HL-60 (cell line): Measurements from ENCODE around the gene BMP7.
"Not testable (repeated sequence)": the region's sequence is repeated elsewhere in the genome, so short reads cannot be mapped to it uniquely, and the experiment has no call there.

Experiments
- DNase-seq, 2 experiments: peaks; one replicate each; pipeline ENCODE4 v3.0.0-alpha.2; 2010 to 2020; ENCODE audit warnings: low read depth in 1 of 2, low spot score in 1 of 2
- H3K27ac ChIP-seq: fragments of 250-450 bp; sonication (Bioruptor Pico); replicated peaks from 2 replicates; pipeline ENCODE4 v1.5.1; 2020; ENCODE audit warnings: mild to moderate bottlenecking, moderate library complexity
- H3K27me3 ChIP-seq: fragments of 250-450 bp; sonication (Bioruptor Pico); 2 replicates; pipeline ENCODE4 v1.5.1; 2021; ENCODE audit warnings: mild to moderate bottlenecking, moderate library complexity; ENCODE audit not compliant: insufficient read depth, poor library complexity, severe bottlenecking
- H3K4me3 ChIP-seq: replicated peaks from 2 replicates; pipeline ENCODE4 v1.5.1; 2011; ENCODE audit warnings: mild to moderate bottlenecking, control low read depth, low read length; ENCODE audit not compliant: insufficient read depth
- GABPA ChIP-seq: IDR thresholded peaks from 2 replicates; pipeline ENCODE4 v1.6.1; 2012; ENCODE audit warnings: low read depth
- POLR2AphosphoS5 ChIP-seq: IDR thresholded peaks from 2 replicates; pipeline ENCODE4 v1.6.1; 2012; ENCODE audit warnings: low read depth
- SPI1 ChIP-seq: IDR thresholded peaks from 2 replicates; pipeline ENCODE4 v1.6.1; 2012; ENCODE audit warnings: low read depth, mild to moderate bottlenecking, borderline replicate concordance
- TF ChIP-seq, protein P1 (sequence below): IDR thresholded peaks from 2 replicates; pipeline ENCODE4 v1.6.1; 2012; ENCODE audit warnings: low read depth; ENCODE audit not compliant: insufficient replicate concordance
- TF ChIP-seq, protein P2 (sequence below): IDR thresholded peaks from one replicate; pipeline ENCODE4 v1.5.1; 2011; ENCODE audit warnings: low read length, control low read depth, inconsistent platforms; ENCODE audit not compliant: insufficient read depth

BMP7 gene

DNA sequence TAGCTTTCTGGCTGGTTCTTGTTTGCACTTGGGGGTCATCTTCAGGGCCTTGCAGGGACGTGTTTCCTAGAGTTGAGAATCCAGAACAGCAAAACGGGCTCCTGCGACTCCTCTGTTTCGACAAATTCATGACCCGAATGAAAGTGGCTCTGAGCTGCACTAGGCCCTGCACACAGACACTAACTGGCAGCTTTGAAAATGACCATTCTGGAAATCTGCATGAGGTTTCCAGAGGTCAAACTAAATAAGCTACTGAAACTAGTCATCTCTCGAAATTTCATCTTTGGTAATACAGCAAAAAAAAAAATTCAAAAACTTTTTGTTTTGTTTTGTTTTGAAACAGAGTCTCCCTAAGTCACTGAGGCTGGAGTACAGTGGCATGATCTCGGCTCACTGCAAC lies 15.5 kb upstream of the BMP7 start:
- Histone ChIP-seq H3K4me3 (no peak overlapping the region), H3K27me3 (peaks cover 12% of the 10 kb centered on the region), H3K27ac (no peak overlapping the region)
- TF ChIP-seq, protein P1, sequence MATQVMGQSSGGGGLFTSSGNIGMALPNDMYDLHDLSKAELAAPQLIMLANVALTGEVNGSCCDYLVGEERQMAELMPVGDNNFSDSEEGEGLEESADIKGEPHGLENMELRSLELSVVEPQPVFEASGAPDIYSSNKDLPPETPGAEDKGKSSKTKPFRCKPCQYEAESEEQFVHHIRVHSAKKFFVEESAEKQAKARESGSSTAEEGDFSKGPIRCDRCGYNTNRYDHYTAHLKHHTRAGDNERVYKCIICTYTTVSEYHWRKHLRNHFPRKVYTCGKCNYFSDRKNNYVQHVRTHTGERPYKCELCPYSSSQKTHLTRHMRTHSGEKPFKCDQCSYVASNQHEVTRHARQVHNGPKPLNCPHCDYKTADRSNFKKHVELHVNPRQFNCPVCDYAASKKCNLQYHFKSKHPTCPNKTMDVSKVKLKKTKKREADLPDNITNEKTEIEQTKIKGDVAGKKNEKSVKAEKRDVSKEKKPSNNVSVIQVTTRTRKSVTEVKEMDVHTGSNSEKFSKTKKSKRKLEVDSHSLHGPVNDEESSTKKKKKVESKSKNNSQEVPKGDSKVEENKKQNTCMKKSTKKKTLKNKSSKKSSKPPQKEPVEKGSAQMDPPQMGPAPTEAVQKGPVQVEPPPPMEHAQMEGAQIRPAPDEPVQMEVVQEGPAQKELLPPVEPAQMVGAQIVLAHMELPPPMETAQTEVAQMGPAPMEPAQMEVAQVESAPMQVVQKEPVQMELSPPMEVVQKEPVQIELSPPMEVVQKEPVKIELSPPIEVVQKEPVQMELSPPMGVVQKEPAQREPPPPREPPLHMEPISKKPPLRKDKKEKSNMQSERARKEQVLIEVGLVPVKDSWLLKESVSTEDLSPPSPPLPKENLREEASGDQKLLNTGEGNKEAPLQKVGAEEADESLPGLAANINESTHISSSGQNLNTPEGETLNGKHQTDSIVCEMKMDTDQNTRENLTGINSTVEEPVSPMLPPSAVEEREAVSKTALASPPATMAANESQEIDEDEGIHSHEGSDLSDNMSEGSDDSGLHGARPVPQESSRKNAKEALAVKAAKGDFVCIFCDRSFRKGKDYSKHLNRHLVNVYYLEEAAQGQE: no peak
- TF ChIP-seq SPI1 (no peak), GABPA (no peak), POLR2AphosphoS5 (no peak)
- TF ChIP-seq, protein P2, sequence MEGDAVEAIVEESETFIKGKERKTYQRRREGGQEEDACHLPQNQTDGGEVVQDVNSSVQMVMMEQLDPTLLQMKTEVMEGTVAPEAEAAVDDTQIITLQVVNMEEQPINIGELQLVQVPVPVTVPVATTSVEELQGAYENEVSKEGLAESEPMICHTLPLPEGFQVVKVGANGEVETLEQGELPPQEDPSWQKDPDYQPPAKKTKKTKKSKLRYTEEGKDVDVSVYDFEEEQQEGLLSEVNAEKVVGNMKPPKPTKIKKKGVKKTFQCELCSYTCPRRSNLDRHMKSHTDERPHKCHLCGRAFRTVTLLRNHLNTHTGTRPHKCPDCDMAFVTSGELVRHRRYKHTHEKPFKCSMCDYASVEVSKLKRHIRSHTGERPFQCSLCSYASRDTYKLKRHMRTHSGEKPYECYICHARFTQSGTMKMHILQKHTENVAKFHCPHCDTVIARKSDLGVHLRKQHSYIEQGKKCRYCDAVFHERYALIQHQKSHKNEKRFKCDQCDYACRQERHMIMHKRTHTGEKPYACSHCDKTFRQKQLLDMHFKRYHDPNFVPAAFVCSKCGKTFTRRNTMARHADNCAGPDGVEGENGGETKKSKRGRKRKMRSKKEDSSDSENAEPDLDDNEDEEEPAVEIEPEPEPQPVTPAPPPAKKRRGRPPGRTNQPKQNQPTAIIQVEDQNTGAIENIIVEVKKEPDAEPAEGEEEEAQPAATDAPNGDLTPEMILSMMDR: no peak
- no peak for DNase-seq

DNA sequence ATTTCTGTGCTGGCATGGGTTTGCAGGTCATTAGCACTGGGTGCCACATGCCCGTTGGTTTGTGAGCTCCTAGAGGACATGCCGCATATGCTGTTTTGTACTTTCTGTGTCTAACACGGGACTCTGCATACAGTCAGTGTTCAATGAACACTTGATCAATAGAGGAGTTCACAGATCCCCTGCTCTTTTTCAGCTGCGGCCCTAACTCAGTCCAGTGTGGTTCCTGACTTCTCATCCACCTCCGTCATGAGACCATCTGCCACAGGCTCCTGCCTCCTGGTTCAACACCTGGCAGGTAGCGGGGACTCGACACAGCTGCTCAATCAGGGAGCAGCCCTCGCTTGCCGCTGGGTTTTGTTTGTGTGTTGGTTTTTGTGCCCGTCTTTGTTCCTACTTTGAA lies 13.8 kb upstream of the BMP7 start:
- DNase-seq: no peak
- peaks cover 12% of the 10 kb centered on the region for H3K27me3 ChIP-seq
- no peak overlapping the region for H3K4me3 ChIP-seq

DNA sequence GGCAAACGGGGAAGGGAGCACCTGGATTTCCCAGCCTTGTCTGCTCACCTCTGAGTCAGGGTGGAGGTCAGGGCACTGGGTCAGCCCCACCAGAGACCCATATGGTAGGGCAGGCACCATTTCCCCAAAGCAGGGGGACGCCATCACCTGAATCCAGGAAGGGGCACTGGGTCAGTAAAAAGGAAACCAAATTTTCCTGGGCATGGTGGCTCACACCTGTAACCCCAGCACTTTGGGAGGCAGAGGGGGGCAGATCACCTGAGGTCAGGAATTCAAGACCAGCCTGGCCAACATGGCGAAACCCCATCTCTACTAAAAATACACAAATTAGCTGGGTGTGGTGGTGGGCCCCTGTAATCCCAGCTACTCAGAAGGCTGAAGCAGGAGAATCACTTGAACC lies 13.1 kb upstream of the BMP7 start:
- not testable (repeated sequence) for H3K4me3 ChIP-seq, DNase-seq
- peaks cover 15% of the 10 kb centered on the region for H3K27me3 ChIP-seq

More for the DNA sequence above, 13.8 kb upstream of the BMP7 start:
- H3K27ac ChIP-seq: no peak overlapping the region
- no peak for TF ChIP-seq GABPA
- TF ChIP-seq, protein P2: no peak
- TF ChIP-seq SPI1: no peak
- TF ChIP-seq, protein P1: no peak
- no peak for TF ChIP-seq POLR2AphosphoS5

DNA sequence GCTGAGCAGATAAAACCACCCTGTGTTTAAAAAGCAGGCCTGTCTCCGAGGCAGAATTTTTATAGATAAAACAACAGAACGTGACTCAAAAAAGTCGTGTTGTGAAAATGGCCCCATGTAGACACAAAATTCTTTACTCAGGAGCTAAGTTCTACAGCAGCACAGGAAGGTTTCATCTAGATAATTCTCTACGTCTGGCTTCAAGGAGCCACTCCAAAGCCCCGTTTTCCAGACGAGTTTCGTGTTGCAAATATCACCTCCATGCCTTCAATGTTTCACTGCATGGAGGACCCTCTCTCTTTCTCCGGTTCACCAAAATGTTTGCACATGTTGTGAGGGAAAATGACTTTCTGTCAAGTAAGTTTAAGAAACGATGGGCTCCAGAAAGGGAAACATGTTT lies 12.0 kb upstream of the BMP7 start:
- peaks cover 9% of the 10 kb centered on the region for H3K27me3 ChIP-seq
- no peak overlapping the region for H3K27ac ChIP-seq
- H3K4me3 ChIP-seq: no peak overlapping the region
- no peak for DNase-seq
- TF ChIP-seq, protein P1: no peak
- TF ChIP-seq GABPA (no peak), SPI1 (no peak), POLR2AphosphoS5 (no peak)
- TF ChIP-seq, protein P2: no peak

More for the DNA sequence above, 13.1 kb upstream of the BMP7 start:
- H3K27ac ChIP-seq: not testable (repeated sequence)
